HepG2 (cell line): ENCODE measurements around the gene ERH. TPM values are rescaled to one million over a fixed set of nuclear protein-coding genes. Genes with fewer than 3 reads are reported as not detected.

Experiments
- ATAC-seq: fragments of 200-7000 bp; cut with Tn5 transposase; 3 replicates; pipeline ENCODE4 v1.9.1; 2020; ENCODE audit warnings: mild to moderate bottlenecking, moderate library complexity
- BruUV-seq: library from RNA; stranded (reverse); fragments of 400-500 nt; replicated peaks from 2 replicates; lab custom pipeline; 2021; lab: Mats Ljungman, UMichigan
- CTCF ChIA-PET: fragments of 300-600 bp; formaldehyde crosslinking; extraction: SDS; loops from one replicate; lab custom pipeline; 2021; ENCODE audit warnings: low total read pairs, inconsistent platforms, low intra/inter-chr PET ratio; lab: Yijun Ruan, JAX
- POLR2A ChIA-PET: fragments of 350-600 bp; sonication (Branson Sonifier 250); formaldehyde crosslinking; loops from one replicate; lab custom pipeline; 2020; ENCODE audit warnings: antibody characterized with exemption, inconsistent platforms; lab: Yijun Ruan, JAX
- DNase-seq: peaks from one replicate; pipeline ENCODE4 v3.0.0-alpha.2; 2015; ENCODE audit warnings: low spot score
- FAIRE-seq: peaks from 3 replicates; lab custom pipeline; 2011; peaks lifted over from hg19 to GRCh38; lab: Jason Lieb, UNC
- H2AFZ ChIP-seq: one replicate; pipeline ENCODE4 v1.6.1; 2011; ENCODE audit warnings: low read length, inconsistent platforms
- H3K27ac ChIP-seq: fragments of 300-600 bp; 3 replicates; pipeline ENCODE4 v1.8.0; 2011; ENCODE audit warnings: mixed run types, mild to moderate bottlenecking, mixed read lengths, low read length, inconsistent platforms; ENCODE audit not compliant: insufficient read depth; ENCODE audit errors: extremely low read length
- H3K27me3 ChIP-seq, 2 experiments: fragments of 200-600 bp in 1 of 2; 2 replicates in 1 of 2; 3 replicates in 1 of 2; pipeline versions ENCODE4 v1.6.0 to v1.8.0; 2011; ENCODE audit warnings: low read length in 2 of 2, mild to moderate bottlenecking in 2 of 2, moderate library complexity in 2 of 2, inconsistent platforms in 1 of 2; ENCODE audit not compliant: insufficient read depth in 2 of 2, control insufficient read depth in 1 of 2
- H3K36me3 ChIP-seq, 2 experiments: fragments of 200-600 bp in 1 of 2; replicated peaks in 1 of 2; 2 replicates in 1 of 2; 3 replicates in 1 of 2; pipeline versions ENCODE4 v1.5.1 to v1.8.0; 2011; ENCODE audit warnings: low read length in 2 of 2, inconsistent platforms in 1 of 2; ENCODE audit not compliant: insufficient read depth in 2 of 2, control insufficient read depth in 1 of 2
- H3K4me1 ChIP-seq: 2 replicates; pipeline ENCODE4 v1.5.1; 2012; ENCODE audit warnings: low read length, inconsistent platforms; ENCODE audit not compliant: insufficient read depth
- H3K4me2 ChIP-seq: 2 replicates; pipeline ENCODE4 v1.6.0; 2011; ENCODE audit warnings: low read depth, low read length, inconsistent platforms
- H3K4me3 ChIP-seq, 3 experiments: fragments of 200-600 bp in 1 of 3; sonication (generic), shearing (Covaris generic) in 1 of 3; replicated peaks in 1 of 3; 2 replicates each; pipeline ENCODE4 v1.5.1; 2011 to 2016; ENCODE audit warnings: low read length in 3 of 3, inconsistent platforms in 2 of 3, low read depth in 2 of 3, mild to moderate bottlenecking in 2 of 3, control low read depth in 1 of 3, mixed read lengths in 1 of 3; ENCODE audit not compliant: insufficient read depth in 1 of 3
- H3K79me2 ChIP-seq: one replicate; pipeline ENCODE4 v1.6.1; 2011; ENCODE audit warnings: low read length, inconsistent platforms; ENCODE audit not compliant: insufficient read depth
- H3K9ac ChIP-seq: 2 replicates; pipeline ENCODE4 v1.6.0; 2011; ENCODE audit warnings: mild to moderate bottlenecking, low read depth, low read length, inconsistent platforms; ENCODE audit not compliant: insufficient read depth
- H3K9me3 ChIP-seq: 2 replicates; pipeline ENCODE4 v1.5.1; 2012; ENCODE audit warnings: mild to moderate bottlenecking, low read length
- H4K20me1 ChIP-seq: 2 replicates; pipeline ENCODE4 v1.6.0; 2011; ENCODE audit warnings: inconsistent platforms, mild to moderate bottlenecking, low read length, moderate library complexity; ENCODE audit not compliant: insufficient read depth
- SAFB2 ChIP-seq: sonication (generic); formaldehyde crosslinking; IDR thresholded peaks from 2 replicates; pipeline ENCODE4 v1.5.1; 2020; ENCODE audit warnings: missing genetic modification reagents, low read depth, mild to moderate bottlenecking, borderline replicate concordance
- ZNF546 ChIP-seq: sonication (generic); formaldehyde crosslinking; conservative IDR thresholded peaks from 2 replicates; pipeline ENCODE4 v1.8.1; 2023; ENCODE audit warnings: mild to moderate bottlenecking, missing genetic modification reagents
- ZNF781 ChIP-seq: sonication (generic); formaldehyde crosslinking; IDR thresholded peaks from 2 replicates; pipeline ENCODE4 v1.5.1; 2020; ENCODE audit warnings: borderline replicate concordance, mild to moderate bottlenecking, missing genetic modification reagents; ENCODE audit errors: not compliant biosample characterization
- WGBS: methylation state at CpG from one replicate; pipeline ENCODE4 v1.1.6; 2017; ENCODE audit warnings: low lambda C conversion rate; 5-methylcytosine and 5-hydroxymethylcytosine counted together
- in situ Hi-C: cut with HindIII; loops from 2 replicates; pipeline ENCODE4 v1.10.0; 2017; ENCODE audit warnings: low pct_unique_long_range_greater_than_20kb; ENCODE audit not compliant: extremely low pct_ligation_motif_present
- intact Hi-C: fragments of 100-400 bp; cut with micrococcal nuclease; formaldehyde crosslinking; loops from one replicate; pipeline ENCODE4 v1.10.0; 2022; ENCODE audit not compliant: unreplicated experiment
- polyA plus RNA-seq, 8 experiments: library from polyadenylated mRNA; depleted of rRNA in 3 of 8; stranded (reverse) in 7 of 8; unstranded in 1 of 8; fragments of >200 nt; fragmentation: Illumina TruSeq in 4 of 8; extraction: Trizol in 4 of 8; gene quantifications; 2 replicates each; pipeline versions ENCODE4 v1.2.1 to v1.2.3, GENCODE V29; 2011 to 2016; ENCODE audit warnings: low read depth in 4 of 8, missing spikeins in 1 of 8, mixed read lengths in 1 of 8; ENCODE audit not compliant: insufficient read depth in 1 of 8
- total RNA-seq, 5 experiments: library from RNA; depleted of rRNA; stranded (reverse); fragments of >200 nt; fragmentation: Illumina TruSeq; extraction: Trizol; gene quantifications; 2 replicates each; pipeline ENCODE4 v1.2.3, GENCODE V29; 2016; ENCODE audit warnings: low read depth in 1 of 5
- TF ChIP-seq, protein P1 (sequence below): sonication (generic); formaldehyde crosslinking; conservative IDR thresholded peaks from 2 replicates; pipeline ENCODE4 v1.4.0; 2020; ENCODE audit warnings: missing genetic modification reagents
- TF ChIP-seq, protein P2 (sequence below): sonication (generic); formaldehyde crosslinking; IDR thresholded peaks from 2 replicates; pipeline ENCODE4 v1.5.0; 2020; ENCODE audit warnings: mild to moderate bottlenecking, missing genetic modification reagents, borderline replicate concordance
- TF ChIP-seq, protein P3 (sequence below): sonication (generic); formaldehyde crosslinking; IDR thresholded peaks from 2 replicates; pipeline ENCODE4 v1.5.0; 2020; ENCODE audit warnings: mild to moderate bottlenecking, missing genetic modification reagents
- TF ChIP-seq, protein P4 (sequence below): sonication (generic); formaldehyde crosslinking; IDR thresholded peaks from 2 replicates; pipeline ENCODE4 v1.8.1; 2023; ENCODE audit warnings: missing genetic modification reagents, inconsistent platforms, borderline replicate concordance
- TF ChIP-seq, protein P5 (sequence below), 2 experiments: IDR thresholded peaks; 2 replicates each; pipeline ENCODE4 v1.6.1; 2011 to 2012; ENCODE audit warnings: low read length in 2 of 2, borderline replicate concordance in 1 of 2, low read depth in 1 of 2, mild to moderate bottlenecking in 1 of 2, moderate library complexity in 1 of 2

The ERH gene
- total and polyA plus RNA-seq, 2 of the 13 experiments (the other 11 are each of a cell fraction or from before 2014, with no cell fraction given) = 105 to 341 TPM

DNA sequence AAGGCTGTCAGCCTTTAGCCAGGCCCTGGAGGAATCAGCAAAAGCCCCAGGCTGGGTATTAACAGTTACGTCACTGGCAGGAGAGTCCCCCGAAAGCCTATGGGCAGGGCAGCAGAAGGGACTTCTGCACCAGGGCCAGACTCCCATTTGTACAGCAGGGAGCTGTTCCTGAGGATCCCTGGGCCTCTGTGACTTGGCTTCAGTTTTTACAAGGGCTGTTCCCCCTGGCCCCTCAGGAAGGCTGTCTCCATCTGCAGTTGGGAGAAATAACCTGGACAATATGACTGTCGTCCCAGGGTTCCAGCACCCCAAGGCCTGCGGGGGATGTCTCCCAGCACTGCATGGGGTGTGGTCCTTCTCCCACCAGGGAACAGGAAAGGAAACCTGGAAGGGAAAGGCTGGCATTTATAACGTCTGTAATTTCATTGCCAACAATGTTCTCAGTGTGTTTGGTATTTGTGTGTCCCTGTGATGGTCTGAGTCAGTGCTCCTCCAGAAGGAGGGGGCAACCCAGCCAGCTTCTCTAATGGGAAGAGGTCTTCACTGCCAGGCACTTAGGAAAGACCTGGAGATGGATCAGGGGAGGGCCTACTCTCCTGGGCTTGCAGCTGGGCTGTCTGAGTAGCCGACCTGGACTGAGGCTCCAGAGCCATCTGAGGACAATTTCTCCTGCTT is 42.4 kb downstream of the ERH start:
- no peak overlapping the region for H3K4me3 ChIP-seq
- WGBS = 26% methylated on average over 5 of the region's 6 CpGs
- DNase-seq = no peak
- H2AFZ ChIP-seq = no peak overlapping the region
- H3K4me1 ChIP-seq = peaks cover 30% of the 10 kb centered on the region
- no peaks in the 10 kb centered on the region for H3K79me2 ChIP-seq
- intact Hi-C loops (no loop called here), in situ Hi-C loops (no loop called here)
- TF ChIP-seq SAFB2 (CRISPR knock-in tag) (no peak), ZNF546 (no peak), ZNF781 (CRISPR knock-in tag) (no peak)
- TF ChIP-seq, protein P1, sequence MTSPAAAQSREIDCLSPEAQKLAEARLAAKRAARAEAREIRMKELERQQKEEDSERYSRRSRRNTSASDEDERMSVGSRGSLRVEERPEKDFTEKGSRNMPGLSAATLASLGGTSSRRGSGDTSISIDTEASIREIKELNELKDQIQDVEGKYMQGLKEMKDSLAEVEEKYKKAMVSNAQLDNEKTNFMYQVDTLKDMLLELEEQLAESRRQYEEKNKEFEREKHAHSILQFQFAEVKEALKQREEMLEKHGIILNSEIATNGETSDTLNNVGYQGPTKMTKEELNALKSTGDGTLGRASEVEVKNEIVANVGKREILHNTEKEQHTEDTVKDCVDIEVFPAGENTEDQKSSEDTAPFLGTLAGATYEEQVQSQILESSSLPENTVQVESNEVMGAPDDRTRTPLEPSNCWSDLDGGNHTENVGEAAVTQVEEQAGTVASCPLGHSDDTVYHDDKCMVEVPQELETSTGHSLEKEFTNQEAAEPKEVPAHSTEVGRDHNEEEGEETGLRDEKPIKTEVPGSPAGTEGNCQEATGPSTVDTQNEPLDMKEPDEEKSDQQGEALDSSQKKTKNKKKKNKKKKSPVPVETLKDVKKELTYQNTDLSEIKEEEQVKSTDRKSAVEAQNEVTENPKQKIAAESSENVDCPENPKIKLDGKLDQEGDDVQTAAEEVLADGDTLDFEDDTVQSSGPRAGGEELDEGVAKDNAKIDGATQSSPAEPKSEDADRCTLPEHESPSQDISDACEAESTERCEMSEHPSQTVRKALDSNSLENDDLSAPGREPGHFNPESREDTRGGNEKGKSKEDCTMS (CRISPR knock-in tag) = no peak
- TF ChIP-seq, protein P2, sequence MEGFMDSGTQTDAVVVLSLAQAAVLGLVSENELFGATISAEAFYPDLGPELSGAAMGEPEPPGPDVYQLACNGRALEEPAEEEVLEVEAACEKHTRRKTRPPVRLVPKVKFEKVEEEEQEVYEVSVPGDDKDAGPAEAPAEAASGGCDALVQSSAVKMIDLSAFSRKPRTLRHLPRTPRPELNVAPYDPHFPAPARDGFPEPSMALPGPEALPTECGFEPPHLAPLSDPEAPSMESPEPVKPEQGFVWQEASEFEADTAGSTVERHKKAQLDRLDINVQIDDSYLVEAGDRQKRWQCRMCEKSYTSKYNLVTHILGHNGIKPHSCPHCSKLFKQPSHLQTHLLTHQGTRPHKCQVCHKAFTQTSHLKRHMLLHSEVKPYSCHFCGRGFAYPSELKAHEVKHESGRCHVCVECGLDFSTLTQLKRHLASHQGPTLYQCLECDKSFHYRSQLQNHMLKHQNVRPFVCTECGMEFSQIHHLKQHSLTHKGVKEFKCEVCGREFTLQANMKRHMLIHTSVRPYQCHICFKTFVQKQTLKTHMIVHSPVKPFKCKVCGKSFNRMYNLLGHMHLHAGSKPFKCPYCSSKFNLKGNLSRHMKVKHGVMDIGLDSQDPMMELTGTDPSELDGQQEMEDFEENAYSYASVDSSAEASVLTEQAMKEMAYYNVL = no peak
- TF ChIP-seq, protein P3, sequence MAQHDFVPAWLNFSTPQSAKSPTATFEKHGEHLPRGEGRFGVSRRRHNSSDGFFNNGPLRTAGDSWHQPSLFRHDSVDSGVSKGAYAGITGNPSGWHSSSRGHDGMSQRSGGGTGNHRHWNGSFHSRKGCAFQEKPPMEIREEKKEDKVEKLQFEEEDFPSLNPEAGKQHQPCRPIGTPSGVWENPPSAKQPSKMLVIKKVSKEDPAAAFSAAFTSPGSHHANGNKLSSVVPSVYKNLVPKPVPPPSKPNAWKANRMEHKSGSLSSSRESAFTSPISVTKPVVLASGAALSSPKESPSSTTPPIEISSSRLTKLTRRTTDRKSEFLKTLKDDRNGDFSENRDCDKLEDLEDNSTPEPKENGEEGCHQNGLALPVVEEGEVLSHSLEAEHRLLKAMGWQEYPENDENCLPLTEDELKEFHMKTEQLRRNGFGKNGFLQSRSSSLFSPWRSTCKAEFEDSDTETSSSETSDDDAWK (CRISPR knock-in tag) = no peak
- TF ChIP-seq, protein P4, sequence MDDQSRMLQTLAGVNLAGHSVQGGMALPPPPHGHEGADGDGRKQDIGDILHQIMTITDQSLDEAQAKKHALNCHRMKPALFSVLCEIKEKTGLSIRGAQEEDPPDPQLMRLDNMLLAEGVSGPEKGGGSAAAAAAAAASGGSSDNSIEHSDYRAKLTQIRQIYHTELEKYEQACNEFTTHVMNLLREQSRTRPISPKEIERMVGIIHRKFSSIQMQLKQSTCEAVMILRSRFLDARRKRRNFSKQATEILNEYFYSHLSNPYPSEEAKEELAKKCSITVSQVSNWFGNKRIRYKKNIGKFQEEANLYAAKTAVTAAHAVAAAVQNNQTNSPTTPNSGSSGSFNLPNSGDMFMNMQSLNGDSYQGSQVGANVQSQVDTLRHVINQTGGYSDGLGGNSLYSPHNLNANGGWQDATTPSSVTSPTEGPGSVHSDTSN = no peak
- TF ChIP-seq, protein P5, sequence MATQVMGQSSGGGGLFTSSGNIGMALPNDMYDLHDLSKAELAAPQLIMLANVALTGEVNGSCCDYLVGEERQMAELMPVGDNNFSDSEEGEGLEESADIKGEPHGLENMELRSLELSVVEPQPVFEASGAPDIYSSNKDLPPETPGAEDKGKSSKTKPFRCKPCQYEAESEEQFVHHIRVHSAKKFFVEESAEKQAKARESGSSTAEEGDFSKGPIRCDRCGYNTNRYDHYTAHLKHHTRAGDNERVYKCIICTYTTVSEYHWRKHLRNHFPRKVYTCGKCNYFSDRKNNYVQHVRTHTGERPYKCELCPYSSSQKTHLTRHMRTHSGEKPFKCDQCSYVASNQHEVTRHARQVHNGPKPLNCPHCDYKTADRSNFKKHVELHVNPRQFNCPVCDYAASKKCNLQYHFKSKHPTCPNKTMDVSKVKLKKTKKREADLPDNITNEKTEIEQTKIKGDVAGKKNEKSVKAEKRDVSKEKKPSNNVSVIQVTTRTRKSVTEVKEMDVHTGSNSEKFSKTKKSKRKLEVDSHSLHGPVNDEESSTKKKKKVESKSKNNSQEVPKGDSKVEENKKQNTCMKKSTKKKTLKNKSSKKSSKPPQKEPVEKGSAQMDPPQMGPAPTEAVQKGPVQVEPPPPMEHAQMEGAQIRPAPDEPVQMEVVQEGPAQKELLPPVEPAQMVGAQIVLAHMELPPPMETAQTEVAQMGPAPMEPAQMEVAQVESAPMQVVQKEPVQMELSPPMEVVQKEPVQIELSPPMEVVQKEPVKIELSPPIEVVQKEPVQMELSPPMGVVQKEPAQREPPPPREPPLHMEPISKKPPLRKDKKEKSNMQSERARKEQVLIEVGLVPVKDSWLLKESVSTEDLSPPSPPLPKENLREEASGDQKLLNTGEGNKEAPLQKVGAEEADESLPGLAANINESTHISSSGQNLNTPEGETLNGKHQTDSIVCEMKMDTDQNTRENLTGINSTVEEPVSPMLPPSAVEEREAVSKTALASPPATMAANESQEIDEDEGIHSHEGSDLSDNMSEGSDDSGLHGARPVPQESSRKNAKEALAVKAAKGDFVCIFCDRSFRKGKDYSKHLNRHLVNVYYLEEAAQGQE (IDR thresholded peaks at IDR 0.05; ENCODE audit: borderline replicate concordance in 1 of 2, low read depth in 1 of 2, low read length in 2 of 2) = no peak
- H3K36me3 ChIP-seq = no peaks in the 10 kb centered on the region
- ChIA-PET POLR2A (no interaction called here), CTCF (no interaction called here)
- H3K9me3 ChIP-seq = no peaks in the 10 kb centered on the region
- peak; percentile 16 for ATAC-seq
- peaks cover 1 to 20% of the 10 kb centered on the region in 2 experiments; a peak in 1 of 5 replicates for H3K27me3 ChIP-seq
- no peak for FAIRE-seq
- H3K4me2 ChIP-seq = peak overlapping the region; percentile 83; the same call in 1 of the 2 replicates
- H4K20me1 ChIP-seq = no peaks in the 10 kb centered on the region
- BruUV-seq = no TSS peak
- H3K9ac ChIP-seq = no peak overlapping the region
- no peak overlapping the region for H3K27ac ChIP-seq
